Measurements from ENCODE around the gene TMEM30A. TPM values are rescaled to one million over a fixed set of nuclear protein-coding genes. Genes with fewer than 3 reads are reported as not detected.

TMEM30A gene
- total and polyA plus RNA-seq, 2 of the 13 experiments (the other 11 are each of a cell fraction or from before 2014, with no cell fraction given) = 17.6 to 54.4 TPM

GRCh38 chr6:75250552-75250951 is 34.0 kb downstream of the TMEM30A start (continued):
- TF ChIP-seq LRRFIP1 (CRISPR knock-in tag; conservative IDR thresholded peaks at IDR 0.05) (no peak), ZNF709 (CRISPR knock-in tag; IDR thresholded peaks at IDR 0.05) (no peak), IRF9 (CRISPR knock-in tag; IDR thresholded peaks at IDR 0.05; ENCODE audit: borderline replicate concordance) (no peak), ZNF616 (CRISPR knock-in tag; IDR thresholded peaks at IDR 0.05; ENCODE audit: low read depth) (no peak), GPN1 (CRISPR knock-in tag; IDR thresholded peaks at IDR 0.05; ENCODE audit: borderline replicate concordance) (no peak), CEBPB (IDR thresholded peaks at IDR 0.05; ENCODE audit: borderline replicate concordance, low read depth, low read length) (no peak), ZFP36L1 (CRISPR knock-in tag; IDR thresholded peaks at IDR 0.05) (no peak), NFE2 (CRISPR knock-in tag; IDR thresholded peaks at IDR 0.05) (no peak), ZNF275 (CRISPR knock-in tag; IDR thresholded peaks at IDR 0.05; ENCODE audit: borderline replicate concordance) (no peak), RFX3 (CRISPR knock-in tag; IDR thresholded peaks at IDR 0.05) (no peak), EEA1 (CRISPR knock-in tag; IDR thresholded peaks at IDR 0.05; ENCODE audit: borderline replicate concordance) (no peak)

Data from HepG2 (cell line).